Measurements from ENCODE around the gene TNFRSF4. TPM values are rescaled to one million over a fixed set of nuclear protein-coding genes. Genes with fewer than 3 reads are reported as not detected.
A peak's percentile ranks its signal among the peaks of the same experiment; 100 is the strongest.

TNFRSF4 gene
- total and polyA plus RNA-seq, 8 donors = 0.55 to 4.5 (median 2.9) TPM; not detected in 4

- no peak overlapping the region for H3K4me3 ChIP-seq
- no peaks in the 10 kb centered on the region for H3K4me1 ChIP-seq
- peak in 1 of 2 donors; percentile 3 for DNase-seq
- peaks cover 0 to 79% (median 0%) of the 10 kb centered on the region in 3 donors for H3K27me3 ChIP-seq
- intact Hi-C loops (cut with DNase I; ENCODE audit: low total_unique reads) = loop anchor here (10.0 kb wide), 1 partner anchor 45 kb away; no protein-coding TSS in a partner anchor
- no peaks in the 10 kb centered on the region for H3K9me3 ChIP-seq
- 82 to 90% (median 86%) methylated on average over 27 to 51 of the region's 51 CpGs for WGBS, 5 donors
- no peaks in the 10 kb centered on the region for H3K36me3 ChIP-seq
- TF ChIP-seq POLR2A (IDR thresholded peaks at IDR 0.05) (no peak), EP300 (IDR thresholded peaks at IDR 0.05) (no peak), POLR2AphosphoS5 (IDR thresholded peaks at IDR 0.05) (no peak), CTCF (IDR thresholded peaks at IDR 0.05) (no peak)
- no peak overlapping the region for H3K27ac ChIP-seq
Measured at GRCh38 chr1:1179983-1180861, 33.7 kb downstream of the TNFRSF4 start.

- DNase-seq = peak in 1 of 2 donors; percentile 8
Measured at GRCh38 chr1:1179346-1179982, 34.5 kb downstream of the TNFRSF4 start.

GRCh38 chr1:1178794-1179331, 35.1 kb downstream of the TNFRSF4 start:
- DNase-seq = no peak
- TF ChIP-seq POLR2AphosphoS5 (IDR thresholded peaks at IDR 0.05) (no peak), CTCF (IDR thresholded peaks at IDR 0.05) (no peak), POLR2A (IDR thresholded peaks at IDR 0.05) (no peak), EP300 (IDR thresholded peaks at IDR 0.05) (no peak)
- no peaks in the 10 kb centered on the region for H3K9me3 ChIP-seq
- H3K4me3 ChIP-seq = no peak overlapping the region
- intact Hi-C loops (cut with DNase I; ENCODE audit: low total_unique reads) = loop anchor here (10.0 kb wide), 1 partner anchor 46 kb away; no protein-coding TSS in a partner anchor
- H3K36me3 ChIP-seq = no peaks in the 10 kb centered on the region
- H3K27ac ChIP-seq = no peak overlapping the region
- peaks cover 0 to 3% (median 3%) of the 10 kb centered on the region in 4 donors for H3K4me1 ChIP-seq
- peaks cover 0 to 88% (median 2%) of the 10 kb centered on the region in 3 donors for H3K27me3 ChIP-seq
- WGBS, 5 donors = 86 to 100% (median 93%) methylated on average over 5 to 32 of the region's 32 CpGs

More at GRCh38 chr1:1179346-1179982, 34.5 kb downstream of the TNFRSF4 start:
- H3K27me3 ChIP-seq = peaks cover 0 to 82% (median 0%) of the 10 kb centered on the region in 3 donors
- H3K4me1 ChIP-seq = no peaks in the 10 kb centered on the region
- WGBS, 5 donors = 86 to 100% (median 91%) methylated on average over 1 to 25 of the region's 25 CpGs
- no peak overlapping the region for H3K4me3 ChIP-seq
- H3K9me3 ChIP-seq = no peaks in the 10 kb centered on the region
- H3K27ac ChIP-seq = no peak overlapping the region
- no peak for TF ChIP-seq POLR2AphosphoS5 (IDR thresholded peaks at IDR 0.05)
- TF ChIP-seq EP300 (IDR thresholded peaks at IDR 0.05) = no peak
- TF ChIP-seq POLR2A (IDR thresholded peaks at IDR 0.05) = no peak
- TF ChIP-seq CTCF (IDR thresholded peaks at IDR 0.05) = no peak
- intact Hi-C loops (cut with DNase I; ENCODE audit: low total_unique reads) = loop anchor here (10.0 kb wide), 1 partner anchor 45 kb away; no protein-coding TSS in a partner anchor
- no peaks in the 10 kb centered on the region for H3K36me3 ChIP-seq
